ENCODE data around the gene ANKRD26. TPM values are rescaled to one million over a fixed set of nuclear protein-coding genes. Genes with fewer than 3 reads are reported as not detected.
A peak's percentile ranks its signal among the peaks of the same experiment; 100 is the strongest.

The ANKRD26 gene
- total and polyA plus RNA-seq, 2 of the 13 experiments (the other 11 are each of a cell fraction or from before 2014, with no cell fraction given): 1.5 to 9.6 TPM

DNA sequence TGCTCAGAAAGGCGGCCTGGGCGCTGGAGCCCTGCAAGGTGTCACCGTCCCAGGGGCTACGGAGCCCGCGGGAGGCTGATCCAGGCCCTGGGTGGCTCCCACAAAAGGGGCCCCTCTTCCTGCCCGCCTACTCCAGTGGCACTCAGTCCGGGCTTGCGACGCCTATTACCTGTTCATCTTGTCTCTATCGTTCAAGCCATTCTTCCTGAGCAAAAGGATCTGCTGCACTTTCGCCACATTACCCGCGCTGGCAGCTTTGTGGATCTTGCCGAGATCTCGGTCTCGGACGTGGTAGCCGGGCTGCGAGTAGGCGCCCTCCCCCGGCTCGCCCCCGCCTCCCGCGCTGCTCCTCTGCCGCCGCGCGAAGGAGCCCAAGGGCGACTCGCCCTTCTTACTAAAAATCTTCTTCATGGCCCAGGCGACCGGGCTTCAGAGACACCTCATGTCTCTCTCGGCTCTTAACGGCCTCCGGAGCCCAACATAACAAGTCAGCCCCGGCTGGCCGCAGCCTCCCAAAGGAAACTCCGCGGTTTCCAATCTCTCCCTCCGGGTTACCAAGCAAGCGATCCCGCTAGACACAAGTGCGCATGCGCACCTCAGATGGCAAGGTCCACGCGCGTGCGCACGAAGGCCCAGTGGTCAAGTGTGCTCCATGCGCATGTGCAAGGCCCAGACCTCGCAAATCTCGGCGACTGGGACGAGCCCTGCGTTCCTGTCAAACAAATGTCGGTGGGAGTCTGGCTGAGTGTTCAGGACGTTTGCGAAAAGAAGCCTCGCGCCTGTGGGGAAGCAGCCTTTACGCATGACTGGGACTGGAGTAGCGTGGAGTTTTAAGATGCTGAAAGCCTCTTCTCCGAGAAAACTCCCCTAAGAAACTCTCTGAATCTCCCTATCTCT, at the start of gene ANKRD26 (continued):
- TF ChIP-seq ZZZ3 (CRISPR knock-in tag; IDR thresholded peaks at IDR 0.05; ENCODE audit: borderline replicate concordance) (0 out of 2 replicates have a peak, but pooled peaks have one; percentile 18), ZNF615 (CRISPR knock-in tag; IDR thresholded peaks at IDR 0.05; ENCODE audit: borderline replicate concordance) (no peak), ARID3A (IDR thresholded peaks at IDR 0.05; ENCODE audit: low read depth, low read length) (no peak), SRF (IDR thresholded peaks at IDR 0.05; ENCODE audit: low read depth, low read length) (no peak), ZNF383 (CRISPR knock-in tag; IDR thresholded peaks at IDR 0.05; ENCODE audit: borderline replicate concordance) (0 out of 2 replicates have a peak, but pooled peaks have one; percentile 26), CCAR2 (optimal IDR thresholded peaks at IDR 0.05; ENCODE audit: low read depth, low read length) (no peak), FOXO1 (CRISPR knock-in tag; IDR thresholded peaks at IDR 0.05) (no peak), FOXK1 (CRISPR knock-in tag; IDR thresholded peaks at IDR 0.05; ENCODE audit: borderline replicate concordance, low read depth) (no peak), MXD4 (CRISPR knock-in tag; IDR thresholded peaks at IDR 0.05) (0 out of 2 replicates have a peak, but pooled peaks have one; percentile 17), FOXC1 (CRISPR knock-in tag; IDR thresholded peaks at IDR 0.05; ENCODE audit: borderline replicate concordance) (peak; percentile 62; the same call in 1 of the 2 replicates), ZNF207 (IDR thresholded peaks at IDR 0.05; ENCODE audit: borderline replicate concordance) (no peak), ZNF841 (CRISPR knock-in tag; IDR thresholded peaks at IDR 0.05; ENCODE audit: borderline replicate concordance) (no peak), PHF20 (CRISPR knock-in tag; IDR thresholded peaks at IDR 0.05) (peak; percentile 73), ZNF777 (CRISPR knock-in tag; IDR thresholded peaks at IDR 0.05) (no peak; the same call in 1 of the 2 replicates), ZNF747 (CRISPR knock-in tag; IDR thresholded peaks at IDR 0.05; ENCODE audit: borderline replicate concordance) (peak; percentile 46; the same call in 1 of the 2 replicates), ZNF652 (CRISPR knock-in tag; IDR thresholded peaks at IDR 0.05; ENCODE audit: borderline replicate concordance, low read depth) (no peak; the same call in 1 of the 2 replicates), MYC (CRISPR knock-in tag; IDR thresholded peaks at IDR 0.05; ENCODE audit: borderline replicate concordance) (peak; percentile 67; the same call in 1 of the 2 replicates), XRCC5 (optimal IDR thresholded peaks at IDR 0.05; ENCODE audit: low read length) (no peak), HMG20A (CRISPR knock-in tag; IDR thresholded peaks at IDR 0.05; ENCODE audit: borderline replicate concordance) (no peak), ZNF605 (CRISPR knock-in tag; IDR thresholded peaks at IDR 0.05) (peak; percentile 46; the same call in 1 of the 2 replicates), TAF1 (CRISPR knock-in tag; IDR thresholded peaks at IDR 0.05) (peak; percentile 84)
- TF ChIP-seq, protein P1, sequence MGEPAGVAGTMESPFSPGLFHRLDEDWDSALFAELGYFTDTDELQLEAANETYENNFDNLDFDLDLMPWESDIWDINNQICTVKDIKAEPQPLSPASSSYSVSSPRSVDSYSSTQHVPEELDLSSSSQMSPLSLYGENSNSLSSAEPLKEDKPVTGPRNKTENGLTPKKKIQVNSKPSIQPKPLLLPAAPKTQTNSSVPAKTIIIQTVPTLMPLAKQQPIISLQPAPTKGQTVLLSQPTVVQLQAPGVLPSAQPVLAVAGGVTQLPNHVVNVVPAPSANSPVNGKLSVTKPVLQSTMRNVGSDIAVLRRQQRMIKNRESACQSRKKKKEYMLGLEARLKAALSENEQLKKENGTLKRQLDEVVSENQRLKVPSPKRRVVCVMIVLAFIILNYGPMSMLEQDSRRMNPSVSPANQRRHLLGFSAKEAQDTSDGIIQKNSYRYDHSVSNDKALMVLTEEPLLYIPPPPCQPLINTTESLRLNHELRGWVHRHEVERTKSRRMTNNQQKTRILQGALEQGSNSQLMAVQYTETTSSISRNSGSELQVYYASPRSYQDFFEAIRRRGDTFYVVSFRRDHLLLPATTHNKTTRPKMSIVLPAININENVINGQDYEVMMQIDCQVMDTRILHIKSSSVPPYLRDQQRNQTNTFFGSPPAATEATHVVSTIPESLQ (CRISPR knock-in tag; conservative IDR thresholded peaks at IDR 0.05): no peak
- TF ChIP-seq, protein P2, sequence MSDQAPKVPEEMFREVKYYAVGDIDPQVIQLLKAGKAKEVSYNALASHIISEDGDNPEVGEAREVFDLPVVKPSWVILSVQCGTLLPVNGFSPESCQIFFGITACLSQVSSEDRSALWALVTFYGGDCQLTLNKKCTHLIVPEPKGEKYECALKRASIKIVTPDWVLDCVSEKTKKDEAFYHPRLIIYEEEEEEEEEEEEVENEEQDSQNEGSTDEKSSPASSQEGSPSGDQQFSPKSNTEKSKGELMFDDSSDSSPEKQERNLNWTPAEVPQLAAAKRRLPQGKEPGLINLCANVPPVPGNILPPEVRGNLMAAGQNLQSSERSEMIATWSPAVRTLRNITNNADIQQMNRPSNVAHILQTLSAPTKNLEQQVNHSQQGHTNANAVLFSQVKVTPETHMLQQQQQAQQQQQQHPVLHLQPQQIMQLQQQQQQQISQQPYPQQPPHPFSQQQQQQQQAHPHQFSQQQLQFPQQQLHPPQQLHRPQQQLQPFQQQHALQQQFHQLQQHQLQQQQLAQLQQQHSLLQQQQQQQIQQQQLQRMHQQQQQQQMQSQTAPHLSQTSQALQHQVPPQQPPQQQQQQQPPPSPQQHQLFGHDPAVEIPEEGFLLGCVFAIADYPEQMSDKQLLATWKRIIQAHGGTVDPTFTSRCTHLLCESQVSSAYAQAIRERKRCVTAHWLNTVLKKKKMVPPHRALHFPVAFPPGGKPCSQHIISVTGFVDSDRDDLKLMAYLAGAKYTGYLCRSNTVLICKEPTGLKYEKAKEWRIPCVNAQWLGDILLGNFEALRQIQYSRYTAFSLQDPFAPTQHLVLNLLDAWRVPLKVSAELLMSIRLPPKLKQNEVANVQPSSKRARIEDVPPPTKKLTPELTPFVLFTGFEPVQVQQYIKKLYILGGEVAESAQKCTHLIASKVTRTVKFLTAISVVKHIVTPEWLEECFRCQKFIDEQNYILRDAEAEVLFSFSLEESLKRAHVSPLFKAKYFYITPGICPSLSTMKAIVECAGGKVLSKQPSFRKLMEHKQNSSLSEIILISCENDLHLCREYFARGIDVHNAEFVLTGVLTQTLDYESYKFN (CRISPR knock-in tag; conservative IDR thresholded peaks at IDR 0.05): no peak; the same call in 1 of the 2 replicates
